Measurements from ENCODE around the gene LONRF2. TPM values are rescaled to one million over a fixed set of nuclear protein-coding genes. Genes with fewer than 3 reads are reported as not detected.

Gene LONRF2
- total RNA-seq, 1 donor from 2014 or later: 7.6 TPM

GRCh38 chr2:100276716-100277115, 45.6 kb downstream of the LONRF2 start:
- intact Hi-C loops (cut with DNase I): no loop called here
- no peak overlapping the region for H3K4me3 ChIP-seq
- TF ChIP-seq CTCF (IDR thresholded peaks at IDR 0.05): no peak
- H3K9me3 ChIP-seq: no peaks in the 10 kb centered on the region
- no peaks in the 10 kb centered on the region for H3K27me3 ChIP-seq
- no peak overlapping the region for H3K27ac ChIP-seq
- H3K36me3 ChIP-seq: no peaks in the 10 kb centered on the region
- H3K4me1 ChIP-seq: peaks cover 0 to 5% of the 10 kb centered on the region in 2 donors
- DNase-seq (ENCODE audit: low spot score in 2 of 2): no peak

GRCh38 chr2:100275200-100275589, 47.1 kb downstream of the LONRF2 start:
- no peak for DNase-seq (ENCODE audit: low spot score in 2 of 2)
- Histone ChIP-seq H3K27ac (no peak overlapping the region), H3K4me3 (no peak overlapping the region)

GRCh38 chr2:100274566-100275199, 47.6 kb downstream of the LONRF2 start:
- H3K27ac ChIP-seq: peak overlapping the region in 1 of 2 donors; percentile 36
- intact Hi-C loops (cut with DNase I): no loop called here

More at GRCh38 chr2:100275200-100275589, 47.1 kb downstream of the LONRF2 start:
- Histone ChIP-seq H3K9me3 (no peaks in the 10 kb centered on the region), H3K4me1 (peaks cover 0 to 5% of the 10 kb centered on the region in 2 donors), H3K36me3 (no peaks in the 10 kb centered on the region), H3K27me3 (no peaks in the 10 kb centered on the region)
- intact Hi-C loops (cut with DNase I): no loop called here
- TF ChIP-seq CTCF (IDR thresholded peaks at IDR 0.05): no peak

GRCh38 chr2:100274076-100274475, 48.2 kb downstream of the LONRF2 start:
- H3K9me3 ChIP-seq: no peaks in the 10 kb centered on the region
- no peaks in the 10 kb centered on the region for H3K27me3 ChIP-seq
- no peak for TF ChIP-seq CTCF (IDR thresholded peaks at IDR 0.05)
- H3K4me1 ChIP-seq: peaks cover 0 to 5% of the 10 kb centered on the region in 2 donors
- DNase-seq (ENCODE audit: low spot score in 2 of 2): no peak
- no peaks in the 10 kb centered on the region for H3K36me3 ChIP-seq
- H3K4me3 ChIP-seq: no peak overlapping the region
- H3K27ac ChIP-seq: no peak overlapping the region
- intact Hi-C loops (cut with DNase I): no loop called here

More at GRCh38 chr2:100274566-100275199, 47.6 kb downstream of the LONRF2 start:
- no peaks in the 10 kb centered on the region for H3K27me3 ChIP-seq
- no peaks in the 10 kb centered on the region for H3K36me3 ChIP-seq
- DNase-seq (ENCODE audit: low spot score in 2 of 2): no peak
- TF ChIP-seq CTCF (IDR thresholded peaks at IDR 0.05): no peak
- H3K4me3 ChIP-seq: no peak overlapping the region
- H3K9me3 ChIP-seq: no peaks in the 10 kb centered on the region
- H3K4me1 ChIP-seq: peaks cover 0 to 5% of the 10 kb centered on the region in 2 donors

- no peaks in the 10 kb centered on the region for H3K27me3 ChIP-seq
- H3K36me3 ChIP-seq: no peaks in the 10 kb centered on the region
These were observed 48.9 kb downstream of the LONRF2 start for GRCh38 chr2:100273387-100273786.

More at GRCh38 chr2:100273387-100273786, 48.9 kb downstream of the LONRF2 start:
- no peaks in the 10 kb centered on the region for H3K9me3 ChIP-seq
- TF ChIP-seq CTCF (IDR thresholded peaks at IDR 0.05): no peak
- no peak for DNase-seq (ENCODE audit: low spot score in 2 of 2)
- intact Hi-C loops (cut with DNase I): no loop called here
- H3K27ac ChIP-seq: peak overlapping the region; percentile 44 to 59
- peaks cover 0 to 5% of the 10 kb centered on the region in 2 donors for H3K4me1 ChIP-seq
- H3K4me3 ChIP-seq: no peak overlapping the region
